ENCODE results near the gene TBR1.

DNA sequence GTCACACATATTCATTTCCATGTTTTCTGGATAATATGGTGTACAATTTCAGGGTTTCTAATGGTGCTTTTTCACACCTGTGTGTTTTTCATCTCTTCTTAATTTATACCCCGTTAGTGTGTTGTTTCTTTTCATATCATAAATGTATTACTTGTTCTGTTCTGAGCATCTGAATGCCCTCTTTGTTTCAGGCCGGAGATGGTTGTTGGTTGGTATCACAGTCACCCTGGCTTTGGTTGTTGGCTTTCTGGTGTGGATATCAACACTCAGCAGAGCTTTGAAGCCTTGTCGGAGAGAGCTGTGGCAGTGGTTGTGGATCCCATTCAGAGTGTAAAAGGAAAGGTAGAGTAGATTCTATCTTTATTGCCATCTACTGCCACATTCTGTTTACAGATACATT, 45.1 kb upstream of the TBR1 start:
- TF ChIP-seq, protein P1, sequence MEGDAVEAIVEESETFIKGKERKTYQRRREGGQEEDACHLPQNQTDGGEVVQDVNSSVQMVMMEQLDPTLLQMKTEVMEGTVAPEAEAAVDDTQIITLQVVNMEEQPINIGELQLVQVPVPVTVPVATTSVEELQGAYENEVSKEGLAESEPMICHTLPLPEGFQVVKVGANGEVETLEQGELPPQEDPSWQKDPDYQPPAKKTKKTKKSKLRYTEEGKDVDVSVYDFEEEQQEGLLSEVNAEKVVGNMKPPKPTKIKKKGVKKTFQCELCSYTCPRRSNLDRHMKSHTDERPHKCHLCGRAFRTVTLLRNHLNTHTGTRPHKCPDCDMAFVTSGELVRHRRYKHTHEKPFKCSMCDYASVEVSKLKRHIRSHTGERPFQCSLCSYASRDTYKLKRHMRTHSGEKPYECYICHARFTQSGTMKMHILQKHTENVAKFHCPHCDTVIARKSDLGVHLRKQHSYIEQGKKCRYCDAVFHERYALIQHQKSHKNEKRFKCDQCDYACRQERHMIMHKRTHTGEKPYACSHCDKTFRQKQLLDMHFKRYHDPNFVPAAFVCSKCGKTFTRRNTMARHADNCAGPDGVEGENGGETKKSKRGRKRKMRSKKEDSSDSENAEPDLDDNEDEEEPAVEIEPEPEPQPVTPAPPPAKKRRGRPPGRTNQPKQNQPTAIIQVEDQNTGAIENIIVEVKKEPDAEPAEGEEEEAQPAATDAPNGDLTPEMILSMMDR (conservative IDR thresholded peaks at IDR 0.05): no peak
- TF ChIP-seq EZH2 (IDR thresholded peaks at IDR 0.05; ENCODE audit: low read depth): no peak
